IMR-90 (cell line): Measurements from ENCODE around the gene TCEAL4.

ENCODE experiments used
- BHLHE40 ChIP-seq: fragments of 150-350 bp; IDR thresholded peaks from 2 replicates; pipeline ENCODE4 v1.6.1; 2016; ENCODE audit warnings: mild to moderate bottlenecking, low read depth, low read length
- CEBPB ChIP-seq: IDR thresholded peaks from 2 replicates; pipeline ENCODE4 v1.6.1; 2012; ENCODE audit warnings: low read depth, low read length, improper control_type of control experiment
- FOS ChIP-seq: fragments of 150-350 bp; IDR thresholded peaks from 2 replicates; pipeline ENCODE4 v1.6.1; 2016; ENCODE audit warnings: low read depth, low read length
- MAZ ChIP-seq: IDR thresholded peaks from 2 replicates; pipeline ENCODE4 v1.6.1; 2012; ENCODE audit warnings: low read depth, mild to moderate bottlenecking, low read length, improper control_type of control experiment, moderate library complexity, borderline replicate concordance
- POLR2A ChIP-seq: IDR thresholded peaks from 2 replicates; pipeline ENCODE4 v1.6.1; 2012; ENCODE audit warnings: mild to moderate bottlenecking, low read depth, low read length
- TF ChIP-seq, protein P1 (sequence below): conservative IDR thresholded peaks from 2 replicates; pipeline ENCODE4 v1.5.1; 2012; ENCODE audit warnings: mild to moderate bottlenecking, low read depth, low read length, improper control_type of control experiment
- TF ChIP-seq, protein P2 (sequence below): fragments of 150-350 bp; IDR thresholded peaks from 2 replicates; pipeline ENCODE4 v1.6.1; 2017; ENCODE audit warnings: mild to moderate bottlenecking, antibody characterized with exemption, low read length, low read depth

DNA sequence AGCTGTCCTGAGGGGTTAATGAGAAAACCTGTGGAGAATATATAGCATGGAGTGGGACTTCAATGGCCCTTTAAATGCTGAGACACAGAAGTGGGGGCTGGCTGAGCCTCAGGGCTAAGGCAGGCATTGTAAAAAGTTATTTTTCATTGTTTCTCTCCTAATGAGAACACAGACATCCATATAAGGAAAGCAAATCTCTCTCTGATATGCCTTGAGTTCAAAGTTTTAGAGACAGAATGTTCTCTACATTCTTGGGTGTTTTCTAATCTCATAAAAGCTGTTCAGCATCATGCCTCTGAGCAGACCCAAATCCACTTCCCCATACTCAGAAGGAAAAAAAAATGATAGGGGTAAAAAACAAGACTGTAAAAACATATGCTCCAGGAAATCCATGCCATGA is 49.2 kb upstream of the TCEAL4 start:
- TF ChIP-seq, protein P1, sequence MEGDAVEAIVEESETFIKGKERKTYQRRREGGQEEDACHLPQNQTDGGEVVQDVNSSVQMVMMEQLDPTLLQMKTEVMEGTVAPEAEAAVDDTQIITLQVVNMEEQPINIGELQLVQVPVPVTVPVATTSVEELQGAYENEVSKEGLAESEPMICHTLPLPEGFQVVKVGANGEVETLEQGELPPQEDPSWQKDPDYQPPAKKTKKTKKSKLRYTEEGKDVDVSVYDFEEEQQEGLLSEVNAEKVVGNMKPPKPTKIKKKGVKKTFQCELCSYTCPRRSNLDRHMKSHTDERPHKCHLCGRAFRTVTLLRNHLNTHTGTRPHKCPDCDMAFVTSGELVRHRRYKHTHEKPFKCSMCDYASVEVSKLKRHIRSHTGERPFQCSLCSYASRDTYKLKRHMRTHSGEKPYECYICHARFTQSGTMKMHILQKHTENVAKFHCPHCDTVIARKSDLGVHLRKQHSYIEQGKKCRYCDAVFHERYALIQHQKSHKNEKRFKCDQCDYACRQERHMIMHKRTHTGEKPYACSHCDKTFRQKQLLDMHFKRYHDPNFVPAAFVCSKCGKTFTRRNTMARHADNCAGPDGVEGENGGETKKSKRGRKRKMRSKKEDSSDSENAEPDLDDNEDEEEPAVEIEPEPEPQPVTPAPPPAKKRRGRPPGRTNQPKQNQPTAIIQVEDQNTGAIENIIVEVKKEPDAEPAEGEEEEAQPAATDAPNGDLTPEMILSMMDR, result no peak
- TF ChIP-seq POLR2A, result no peak
- no peak for TF ChIP-seq CEBPB
- TF ChIP-seq, protein P2, sequence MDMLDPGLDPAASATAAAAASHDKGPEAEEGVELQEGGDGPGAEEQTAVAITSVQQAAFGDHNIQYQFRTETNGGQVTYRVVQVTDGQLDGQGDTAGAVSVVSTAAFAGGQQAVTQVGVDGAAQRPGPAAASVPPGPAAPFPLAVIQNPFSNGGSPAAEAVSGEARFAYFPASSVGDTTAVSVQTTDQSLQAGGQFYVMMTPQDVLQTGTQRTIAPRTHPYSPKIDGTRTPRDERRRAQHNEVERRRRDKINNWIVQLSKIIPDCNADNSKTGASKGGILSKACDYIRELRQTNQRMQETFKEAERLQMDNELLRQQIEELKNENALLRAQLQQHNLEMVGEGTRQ, result no peak
- TF ChIP-seq BHLHE40, result no peak
- TF ChIP-seq MAZ, result no peak
- no peak for TF ChIP-seq FOS
